ENCODE results near the gene CCDC197. TPM values are rescaled to one million over a fixed set of nuclear protein-coding genes. Genes with fewer than 3 reads are reported as not detected.

The CCDC197 gene
- not detected in 2 replicates for total RNA-seq

DNA sequence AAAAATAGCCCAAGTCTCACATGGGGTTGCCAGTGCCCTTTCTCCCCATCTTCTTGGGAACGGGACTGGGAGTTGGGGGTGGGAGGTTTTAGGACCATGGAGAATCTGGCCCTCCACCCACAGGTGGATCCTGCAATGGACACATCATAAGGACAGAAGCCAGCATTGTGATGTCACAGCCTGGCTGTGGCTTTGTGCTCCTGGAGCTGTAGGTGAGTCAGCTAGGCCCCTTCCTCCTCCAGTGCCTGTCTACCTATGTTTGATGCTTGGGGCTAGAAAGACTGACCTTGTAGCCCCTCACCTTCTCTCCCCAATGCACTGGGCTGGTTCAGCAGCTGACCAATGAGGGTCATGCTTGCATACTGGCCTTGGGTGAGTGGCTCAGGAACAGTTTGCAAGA is at the start of gene CCDC197:
TSS of gene CCDC197 (plus strand) at position 220 of the 400 bp plus-strand sequence. CDS start 831 bp downstream, outside the sequence.

DNA sequence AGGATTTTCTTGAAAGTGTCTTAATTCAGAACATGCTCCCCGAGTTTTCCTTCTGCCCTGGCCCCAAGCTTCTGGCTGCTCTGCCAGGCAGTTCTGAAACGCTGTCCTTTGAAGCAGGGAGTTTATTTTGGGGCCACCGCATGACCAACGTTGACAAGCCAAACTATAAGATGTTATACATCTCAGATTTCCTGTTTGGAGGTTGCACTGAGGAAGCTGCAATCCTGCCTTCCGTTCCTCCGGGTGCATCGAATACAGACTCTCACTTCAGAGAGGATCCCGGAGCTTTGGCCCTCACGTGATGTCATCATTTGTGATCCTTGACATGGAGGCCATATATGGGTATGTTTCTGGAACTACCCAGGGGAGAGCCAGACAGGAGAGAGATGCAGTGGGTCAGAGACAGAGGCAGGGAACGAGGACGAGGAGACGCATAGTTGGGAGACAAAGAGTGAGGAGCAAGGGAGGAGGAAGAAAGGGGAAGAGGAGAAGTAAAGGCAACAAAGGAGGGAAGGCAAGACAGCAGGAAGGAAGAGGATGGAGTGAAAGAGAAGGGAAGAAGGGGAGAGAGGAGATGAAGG is 20.5 kb upstream of the CCDC197 start, which contains the start of gene ASB2:
TSS of gene ASB2 (minus strand) at position 94 of the 581 bp plus-strand sequence. CDS start 12,031 bp downstream, outside the sequence.

DNA sequence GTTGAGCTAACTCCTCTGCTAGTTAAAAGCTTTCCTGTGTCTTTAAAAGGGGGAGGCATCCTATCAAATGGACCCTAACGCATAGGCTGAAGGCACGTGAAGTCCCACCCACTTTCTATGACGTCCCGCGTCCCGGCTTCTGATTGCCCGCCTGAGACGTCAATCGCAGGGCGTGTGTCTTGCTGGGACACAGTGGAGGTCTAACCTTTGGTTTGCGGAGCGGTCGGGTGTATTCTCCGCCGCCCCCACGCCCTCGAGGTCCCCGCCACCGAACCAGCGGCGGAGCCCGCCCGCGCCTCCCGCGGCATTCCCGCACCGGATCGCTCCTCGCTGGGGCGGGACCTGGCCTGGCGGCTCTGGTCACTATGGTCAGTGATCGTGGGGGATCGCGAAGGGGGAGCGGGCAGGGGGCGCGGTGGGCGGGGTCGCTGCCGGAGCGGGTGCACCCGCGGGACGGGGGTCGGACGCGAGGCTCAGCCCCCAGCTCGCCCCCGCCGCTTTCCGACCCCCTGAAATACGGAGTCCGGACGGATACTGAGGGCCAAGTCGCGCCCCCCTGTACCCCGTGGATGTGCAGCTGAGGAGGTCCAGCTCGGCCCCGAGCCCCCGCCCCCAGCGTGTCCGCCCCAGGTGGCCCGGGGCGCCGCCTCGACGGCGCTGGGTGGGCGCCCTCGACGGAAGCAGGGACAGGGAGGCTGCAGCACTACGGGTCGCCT is 29.2 kb downstream of the CCDC197 start, which contains the start of gene OTUB2:
TSS of gene OTUB2 (plus strand) at position 168 of the 716 bp plus-strand sequence. CDS start at position 366, 198 bp downstream.

Other genes with a start within 250 kb of the CCDC197 start
- not detected in 2 replicates for gene PRIMA1, start 208.8 kb upstream of the CCDC197 start, total RNA-seq
- gene FAM181A, start 70.0 kb upstream of the CCDC197 start, total RNA-seq = not detected in 2 replicates
- not detected in 2 replicates for gene ASB2, start 20.7 kb upstream of the CCDC197 start, total RNA-seq
- gene OTUB2, start 29.0 kb downstream of the CCDC197 start, total RNA-seq = 1.5 and 2.3 TPM in 2 replicates
- 91.5 and 96.1 TPM in 2 replicates for gene DDX24, start 83.9 kb downstream of the CCDC197 start, total RNA-seq
- gene IFI27L1, start 84.0 kb downstream of the CCDC197 start, total RNA-seq = 11.3 and 17.3 TPM in 2 replicates
- gene IFI27, start 113.4 kb downstream of the CCDC197 start, total RNA-seq = 15.2 and 16.2 TPM in 2 replicates
- gene IFI27L2, start 132.3 kb downstream of the CCDC197 start, total RNA-seq = 81.6 and 102 TPM in 2 replicates
- gene PPP4R4, start 177.0 kb downstream of the CCDC197 start, total RNA-seq = not detected in 2 replicates